Karpas-422 (cell line): ENCODE data around the gene RELN. TPM values are rescaled to one million over a fixed set of nuclear protein-coding genes. Genes with fewer than 3 reads are reported as not detected.

Source experiments
- DNase-seq: peaks from one replicate; pipeline ENCODE4 v3.0.0-alpha.2; 2015
- H2AFZ ChIP-seq: fragments of 200-600 bp; sonication (generic); 2 replicates; pipeline ENCODE4 v1.6.1; 2014; ENCODE audit warnings: antibody characterized with exemption, low read length, mixed read lengths
- H3K27ac ChIP-seq: fragments of 200-600 bp; sonication (generic); 2 replicates; pipeline ENCODE4 v1.5.1; 2014; ENCODE audit warnings: mild to moderate bottlenecking, low read length, moderate library complexity
- H3K27me3 ChIP-seq: fragments of 200-600 bp; sonication (generic); 2 replicates; pipeline ENCODE4 v1.6.1; 2014; ENCODE audit warnings: low read length, mixed read lengths
- H3K36me3 ChIP-seq: fragments of 200-600 bp; sonication (generic); 2 replicates; pipeline ENCODE4 v1.6.1; 2014; ENCODE audit warnings: low read length, mixed read lengths; ENCODE audit not compliant: insufficient read depth
- H3K4me1 ChIP-seq: fragments of 200-600 bp; sonication (generic); 2 replicates; pipeline ENCODE4 v1.6.1; 2014; ENCODE audit warnings: mild to moderate bottlenecking, low read length, mixed read lengths
- H3K4me2 ChIP-seq: fragments of 200-600 bp; sonication (generic); 2 replicates; pipeline ENCODE4 v1.6.1; 2014; ENCODE audit warnings: low read length, low read depth, mild to moderate bottlenecking; ENCODE audit not compliant: poor library complexity, severe bottlenecking
- H3K4me3 ChIP-seq: fragments of 200-600 bp; sonication (generic); 2 replicates; pipeline ENCODE4 v1.5.1; 2014; ENCODE audit warnings: mild to moderate bottlenecking, antibody characterized with exemption, low read length, mixed read lengths
- H3K79me2 ChIP-seq: fragments of 200-600 bp; sonication (generic); 2 replicates; pipeline ENCODE4 v1.6.1; 2014; ENCODE audit warnings: mild to moderate bottlenecking, low read length, mixed read lengths
- H3K9ac ChIP-seq: fragments of 200-600 bp; sonication (generic); 2 replicates; pipeline ENCODE4 v1.6.0; 2014; ENCODE audit warnings: low read length
- H3K9me2 ChIP-seq: fragments of 200-600 bp; sonication (generic), shearing (Covaris generic); replicated peaks from 2 replicates; pipeline ENCODE4 v1.6.0; 2014; ENCODE audit warnings: mild to moderate bottlenecking, low read length, moderate library complexity; ENCODE audit not compliant: insufficient read depth
- H3K9me3 ChIP-seq: fragments of 300-700, 200-600 bp; sonication (generic); 2 replicates; pipeline ENCODE4 v1.6.1; 2014; ENCODE audit warnings: low read length, mixed read lengths
- H4K20me1 ChIP-seq: fragments of 200-600 bp; sonication (generic); 2 replicates; pipeline ENCODE4 v1.6.1; 2014; ENCODE audit warnings: mild to moderate bottlenecking, antibody characterized with exemption, low read length, low read depth; ENCODE audit not compliant: insufficient read depth
- total RNA-seq: library from RNA; depleted of rRNA; stranded (reverse); fragments of >200 nt; shearing (Covaris generic); gene quantifications from 2 replicates; pipeline ENCODE4 v1.2.3, GENCODE V29; 2014; ENCODE audit warnings: low replicate concordance

RELN gene
- total RNA-seq, 1 experiment from 2014 or later: not detected

GRCh38 chr7:103637094-103637493 is 352.4 kb downstream of the RELN start:
- Histone ChIP-seq H3K4me3 (no peak overlapping the region), H3K4me2 (no peak overlapping the region), H2AFZ (no peak overlapping the region), H3K9me2 (no peaks in the 10 kb centered on the region), H3K79me2 (no peaks in the 10 kb centered on the region), H3K27ac (no peak overlapping the region), H3K4me1 (no peaks in the 10 kb centered on the region), H3K27me3 (no peaks in the 10 kb centered on the region; the same call in 1 of the 2 replicates), H3K9ac (no peak overlapping the region), H4K20me1 (no peaks in the 10 kb centered on the region), H3K9me3 (no peaks in the 10 kb centered on the region), H3K36me3 (no peaks in the 10 kb centered on the region)
- no peak for DNase-seq

- H3K9me3 ChIP-seq: no peaks in the 10 kb centered on the region
- H3K27ac ChIP-seq: no peak overlapping the region
- no peaks in the 10 kb centered on the region for H3K79me2 ChIP-seq
- no peaks in the 10 kb centered on the region for H3K36me3 ChIP-seq
- no peak overlapping the region for H3K9ac ChIP-seq
- DNase-seq: no peak
- H2AFZ ChIP-seq: no peak overlapping the region
- H3K4me3 ChIP-seq: no peak overlapping the region
- H3K4me1 ChIP-seq: no peaks in the 10 kb centered on the region
- H4K20me1 ChIP-seq: no peaks in the 10 kb centered on the region
- H3K27me3 ChIP-seq: no peaks in the 10 kb centered on the region; the same call in 1 of the 2 replicates
- no peak overlapping the region for H3K4me2 ChIP-seq
- no peaks in the 10 kb centered on the region for H3K9me2 ChIP-seq
Measured at GRCh38 chr7:103636153-103636552, 353.3 kb downstream of the RELN start.

- no peaks in the 10 kb centered on the region for H3K27me3 ChIP-seq
- no peak overlapping the region for H2AFZ ChIP-seq
- no peaks in the 10 kb centered on the region for H4K20me1 ChIP-seq
- H3K9me3 ChIP-seq: no peaks in the 10 kb centered on the region
- no peak overlapping the region for H3K9ac ChIP-seq
- no peaks in the 10 kb centered on the region for H3K9me2 ChIP-seq
- no peaks in the 10 kb centered on the region for H3K4me1 ChIP-seq
- H3K79me2 ChIP-seq: no peaks in the 10 kb centered on the region
- H3K4me2 ChIP-seq: no peak overlapping the region
- H3K36me3 ChIP-seq: no peaks in the 10 kb centered on the region
- no peak overlapping the region for H3K4me3 ChIP-seq
- no peak for DNase-seq
- no peak overlapping the region for H3K27ac ChIP-seq
Measured at GRCh38 chr7:103632972-103633371, 356.5 kb downstream of the RELN start.

- H2AFZ ChIP-seq: no peak overlapping the region
- no peaks in the 10 kb centered on the region for H3K36me3 ChIP-seq
- H3K27me3 ChIP-seq: no peaks in the 10 kb centered on the region
- no peaks in the 10 kb centered on the region for H3K9me2 ChIP-seq
- H3K4me1 ChIP-seq: no peaks in the 10 kb centered on the region
- H4K20me1 ChIP-seq: no peaks in the 10 kb centered on the region
- H3K27ac ChIP-seq: no peak overlapping the region
- no peak overlapping the region for H3K9ac ChIP-seq
- H3K9me3 ChIP-seq: no peaks in the 10 kb centered on the region
- no peak for DNase-seq
- no peak overlapping the region for H3K4me3 ChIP-seq
- H3K79me2 ChIP-seq: no peaks in the 10 kb centered on the region
- H3K4me2 ChIP-seq: no peak overlapping the region
Measured at GRCh38 chr7:103632005-103632639, 357.3 kb downstream of the RELN start.

GRCh38 chr7:103630318-103630717 is 359.1 kb downstream of the RELN start:
- H3K9ac ChIP-seq: no peak overlapping the region
- no peaks in the 10 kb centered on the region for H3K4me1 ChIP-seq
- H3K4me2 ChIP-seq: no peak overlapping the region
- no peaks in the 10 kb centered on the region for H3K27me3 ChIP-seq
- no peaks in the 10 kb centered on the region for H3K9me2 ChIP-seq
- no peaks in the 10 kb centered on the region for H3K36me3 ChIP-seq
- no peak overlapping the region for H3K27ac ChIP-seq
- no peaks in the 10 kb centered on the region for H3K79me2 ChIP-seq
- no peak overlapping the region for H2AFZ ChIP-seq
- H3K4me3 ChIP-seq: no peak overlapping the region
- DNase-seq: no peak
- H3K9me3 ChIP-seq: no peaks in the 10 kb centered on the region
- H4K20me1 ChIP-seq: no peaks in the 10 kb centered on the region

- Histone ChIP-seq H3K79me2 (no peaks in the 10 kb centered on the region), H3K27ac (no peak overlapping the region), H3K4me3 (no peak overlapping the region), H3K9me2 (no peaks in the 10 kb centered on the region), H3K9me3 (no peaks in the 10 kb centered on the region), H3K9ac (no peak overlapping the region), H3K4me2 (no peak overlapping the region), H3K4me1 (no peaks in the 10 kb centered on the region), H2AFZ (no peak overlapping the region), H3K27me3 (no peaks in the 10 kb centered on the region), H4K20me1 (no peaks in the 10 kb centered on the region), H3K36me3 (no peaks in the 10 kb centered on the region)
- DNase-seq: no peak
Measured at GRCh38 chr7:103628742-103629141, 360.7 kb downstream of the RELN start.

GRCh38 chr7:103626776-103627175 is 362.7 kb downstream of the RELN start:
- Histone ChIP-seq H3K4me2 (no peak overlapping the region), H3K9me3 (no peaks in the 10 kb centered on the region), H3K9me2 (no peaks in the 10 kb centered on the region), H3K9ac (no peak overlapping the region), H4K20me1 (no peaks in the 10 kb centered on the region), H3K79me2 (no peaks in the 10 kb centered on the region), H2AFZ (no peak overlapping the region), H3K27ac (no peak overlapping the region), H3K4me3 (no peak overlapping the region), H3K27me3 (no peaks in the 10 kb centered on the region), H3K36me3 (no peaks in the 10 kb centered on the region), H3K4me1 (no peaks in the 10 kb centered on the region)
- DNase-seq: no peak

GRCh38 chr7:103622274-103622673 is 367.2 kb downstream of the RELN start:
- H3K36me3 ChIP-seq: no peaks in the 10 kb centered on the region
- H3K4me1 ChIP-seq: no peaks in the 10 kb centered on the region
- no peaks in the 10 kb centered on the region for H3K9me2 ChIP-seq
- H3K27me3 ChIP-seq: no peaks in the 10 kb centered on the region
- H3K9me3 ChIP-seq: no peaks in the 10 kb centered on the region
- H3K4me2 ChIP-seq: no peak overlapping the region
- no peak overlapping the region for H3K27ac ChIP-seq
- no peak overlapping the region for H3K4me3 ChIP-seq
- no peaks in the 10 kb centered on the region for H3K79me2 ChIP-seq
- no peak overlapping the region for H3K9ac ChIP-seq
- H2AFZ ChIP-seq: no peak overlapping the region
- DNase-seq: no peak
- no peaks in the 10 kb centered on the region for H4K20me1 ChIP-seq
